ENCODE data around the gene RAB11FIP2.

RAB11FIP2 gene

GRCh38 chr10:118042827-118043242, 3.9 kb downstream of the RAB11FIP2 start:
- Histone ChIP-seq H3K4me1 (ENCODE audit: control insufficient read depth, low read depth, low read length) (no peaks in the 10 kb centered on the region), H2AK5ac (ENCODE audit: low read length) (no peak overlapping the region), H3K36me3 (ENCODE audit: control insufficient read depth, insufficient read depth, low read length) (no peaks in the 10 kb centered on the region), H3K4me2 (ENCODE audit: low read length) (no peak overlapping the region), H4K8ac (ENCODE audit: low read depth, low read length) (no peak overlapping the region), H3K18ac (ENCODE audit: low read length) (no peak overlapping the region), H2BK15ac (replicated peaks; ENCODE audit: low read depth) (no peak overlapping the region), H3K27me3 (ENCODE audit: insufficient read depth, low read length, poor library complexity) (no peaks in the 10 kb centered on the region), H3K27ac (ENCODE audit: low read depth, low read length) (no peak overlapping the region), H2BK120ac (ENCODE audit: low read depth, low read length) (no peak overlapping the region), H3K79me2 (ENCODE audit: control insufficient read depth, insufficient read depth, low read length) (peaks cover 2% of the 10 kb centered on the region), H3K4me3 (ENCODE audit: low read length) (no peak overlapping the region), H3K4ac (ENCODE audit: low read depth, low read length) (no peak overlapping the region), H3K23ac (ENCODE audit: low read length) (no peak overlapping the region), H3K56ac (ENCODE audit: low read length) (no peak overlapping the region), H3K79me1 (ENCODE audit: low read length) (no peaks in the 10 kb centered on the region), H3K9ac (ENCODE audit: low read length) (no peak overlapping the region), H4K5ac (ENCODE audit: low read length) (no peak overlapping the region), H2BK5ac (ENCODE audit: low read length) (no peak overlapping the region)
- no peak for DNase-seq
- no CpG with 5 or more reads among the region's 2 CpGs for WGBS (ENCODE audit: extremely low coverage, insufficient coverage, low lambda C conversion rate)

GRCh38 chr10:118042336-118042735, 4.4 kb downstream of the RAB11FIP2 start:
- Histone ChIP-seq H3K36me3 (ENCODE audit: control insufficient read depth, insufficient read depth, low read length) (no peaks in the 10 kb centered on the region), H3K4ac (ENCODE audit: low read depth, low read length) (no peak overlapping the region), H4K8ac (ENCODE audit: low read depth, low read length) (no peak overlapping the region), H3K9ac (ENCODE audit: low read length) (no peak overlapping the region), H4K5ac (ENCODE audit: low read length) (no peak overlapping the region), H3K23ac (ENCODE audit: low read length) (no peak overlapping the region), H2AK5ac (ENCODE audit: low read length) (no peak overlapping the region), H3K56ac (ENCODE audit: low read length) (no peak overlapping the region), H2BK15ac (replicated peaks; ENCODE audit: low read depth) (no peak overlapping the region), H3K4me3 (ENCODE audit: low read length) (no peak overlapping the region), H2BK120ac (ENCODE audit: low read depth, low read length) (no peak overlapping the region), H3K4me1 (ENCODE audit: control insufficient read depth, low read depth, low read length) (no peaks in the 10 kb centered on the region), H3K27ac (ENCODE audit: low read depth, low read length) (no peak overlapping the region), H2BK5ac (ENCODE audit: low read length) (no peak overlapping the region), H3K18ac (ENCODE audit: low read length) (no peak overlapping the region), H3K79me1 (ENCODE audit: low read length) (no peaks in the 10 kb centered on the region), H3K4me2 (ENCODE audit: low read length) (no peak overlapping the region), H3K79me2 (ENCODE audit: control insufficient read depth, insufficient read depth, low read length) (peaks cover 2% of the 10 kb centered on the region), H3K27me3 (ENCODE audit: insufficient read depth, low read length, poor library complexity) (no peaks in the 10 kb centered on the region)
- no peak for DNase-seq

GRCh38 chr10:118041316-118041715, 5.4 kb downstream of the RAB11FIP2 start:
- no peak overlapping the region for H4K8ac ChIP-seq (ENCODE audit: low read depth, low read length)
- H3K79me1 ChIP-seq (ENCODE audit: low read length) = no peaks in the 10 kb centered on the region
- no peaks in the 10 kb centered on the region for H3K4me1 ChIP-seq (ENCODE audit: control insufficient read depth, low read depth, low read length)
- H3K79me2 ChIP-seq (ENCODE audit: control insufficient read depth, insufficient read depth, low read length) = peaks cover 2% of the 10 kb centered on the region
- no peak overlapping the region for H3K27ac ChIP-seq (ENCODE audit: low read depth, low read length)
- H4K5ac ChIP-seq (ENCODE audit: low read length) = no peak overlapping the region
- H2AK5ac ChIP-seq (ENCODE audit: low read length) = no peak overlapping the region
- no peak overlapping the region for H3K56ac ChIP-seq (ENCODE audit: low read length)
- no peak overlapping the region for H3K18ac ChIP-seq (ENCODE audit: low read length)
- no peak overlapping the region for H3K4me2 ChIP-seq (ENCODE audit: low read length)
- H3K9ac ChIP-seq (ENCODE audit: low read length) = no peak overlapping the region
- DNase-seq = no peak
- no peaks in the 10 kb centered on the region for H3K36me3 ChIP-seq (ENCODE audit: control insufficient read depth, insufficient read depth, low read length)
- no peak overlapping the region for H2BK15ac ChIP-seq (replicated peaks; ENCODE audit: low read depth)
- no peak overlapping the region for H2BK5ac ChIP-seq (ENCODE audit: low read length)
- no peaks in the 10 kb centered on the region for H3K27me3 ChIP-seq (ENCODE audit: insufficient read depth, low read length, poor library complexity)
- H3K4me3 ChIP-seq (ENCODE audit: low read length) = no peak overlapping the region
- WGBS (ENCODE audit: extremely low coverage, insufficient coverage, low lambda C conversion rate) = no CpG with 5 or more reads among the region's 2 CpGs
- H2BK120ac ChIP-seq (ENCODE audit: low read depth, low read length) = no peak overlapping the region
- no peak overlapping the region for H3K23ac ChIP-seq (ENCODE audit: low read length)
- no peak overlapping the region for H3K4ac ChIP-seq (ENCODE audit: low read depth, low read length)

GRCh38 chr10:118036281-118036875, 10.4 kb downstream of the RAB11FIP2 start:
- no peak overlapping the region for H2AK5ac ChIP-seq (ENCODE audit: low read length)
- no peaks in the 10 kb centered on the region for H3K79me2 ChIP-seq (ENCODE audit: control insufficient read depth, insufficient read depth, low read length)
- no peak overlapping the region for H3K4ac ChIP-seq (ENCODE audit: low read depth, low read length)
- H3K27me3 ChIP-seq (ENCODE audit: insufficient read depth, low read length, poor library complexity) = no peaks in the 10 kb centered on the region
- H3K79me1 ChIP-seq (ENCODE audit: low read length) = no peaks in the 10 kb centered on the region
- H2BK5ac ChIP-seq (ENCODE audit: low read length) = no peak overlapping the region
- no peak for DNase-seq
- H3K36me3 ChIP-seq (ENCODE audit: control insufficient read depth, insufficient read depth, low read length) = no peaks in the 10 kb centered on the region
- H3K56ac ChIP-seq (ENCODE audit: low read length) = no peak overlapping the region
- no peak overlapping the region for H3K23ac ChIP-seq (ENCODE audit: low read length)
- H3K4me3 ChIP-seq (ENCODE audit: low read length) = no peak overlapping the region
- H3K27ac ChIP-seq (ENCODE audit: low read depth, low read length) = no peak overlapping the region
- no peak overlapping the region for H2BK15ac ChIP-seq (replicated peaks; ENCODE audit: low read depth)
- no peak overlapping the region for H4K8ac ChIP-seq (ENCODE audit: low read depth, low read length)
- no CpG with 5 or more reads among the region's 4 CpGs for WGBS (ENCODE audit: extremely low coverage, insufficient coverage, low lambda C conversion rate)
- no peak overlapping the region for H3K4me2 ChIP-seq (ENCODE audit: low read length)
- no peak overlapping the region for H4K5ac ChIP-seq (ENCODE audit: low read length)
- no peak overlapping the region for H3K18ac ChIP-seq (ENCODE audit: low read length)
- H2BK120ac ChIP-seq (ENCODE audit: low read depth, low read length) = no peak overlapping the region
- H3K4me1 ChIP-seq (ENCODE audit: control insufficient read depth, low read depth, low read length) = no peaks in the 10 kb centered on the region
- no peak overlapping the region for H3K9ac ChIP-seq (ENCODE audit: low read length)

GRCh38 chr10:118035354-118036005, 11.3 kb downstream of the RAB11FIP2 start:
- H3K23ac ChIP-seq (ENCODE audit: low read length) = no peak overlapping the region
- H3K4me1 ChIP-seq (ENCODE audit: control insufficient read depth, low read depth, low read length) = no peaks in the 10 kb centered on the region
- no peak overlapping the region for H3K9ac ChIP-seq (ENCODE audit: low read length)
- no peak overlapping the region for H3K4me3 ChIP-seq (ENCODE audit: low read length)
- H3K36me3 ChIP-seq (ENCODE audit: control insufficient read depth, insufficient read depth, low read length) = no peaks in the 10 kb centered on the region
- no peaks in the 10 kb centered on the region for H3K79me1 ChIP-seq (ENCODE audit: low read length)
- no peak overlapping the region for H3K56ac ChIP-seq (ENCODE audit: low read length)
- H3K79me2 ChIP-seq (ENCODE audit: control insufficient read depth, insufficient read depth, low read length) = no peaks in the 10 kb centered on the region
- H3K27me3 ChIP-seq (ENCODE audit: insufficient read depth, low read length, poor library complexity) = no peaks in the 10 kb centered on the region
- no peak overlapping the region for H3K27ac ChIP-seq (ENCODE audit: low read depth, low read length)
- no peak for DNase-seq
- H2BK5ac ChIP-seq (ENCODE audit: low read length) = no peak overlapping the region
- no peak overlapping the region for H3K4me2 ChIP-seq (ENCODE audit: low read length)
- H4K8ac ChIP-seq (ENCODE audit: low read depth, low read length) = no peak overlapping the region
- H3K18ac ChIP-seq (ENCODE audit: low read length) = no peak overlapping the region
- H3K4ac ChIP-seq (ENCODE audit: low read depth, low read length) = no peak overlapping the region
- no CpG with 5 or more reads among the region's 7 CpGs for WGBS (ENCODE audit: extremely low coverage, insufficient coverage, low lambda C conversion rate)
- no peak overlapping the region for H2AK5ac ChIP-seq (ENCODE audit: low read length)
- H2BK15ac ChIP-seq (replicated peaks; ENCODE audit: low read depth) = no peak overlapping the region
- H4K5ac ChIP-seq (ENCODE audit: low read length) = no peak overlapping the region
- no peak overlapping the region for H2BK120ac ChIP-seq (ENCODE audit: low read depth, low read length)

GRCh38 chr10:118034791-118035261, 11.9 kb downstream of the RAB11FIP2 start:
- no peak overlapping the region for H4K5ac ChIP-seq (ENCODE audit: low read length)
- H3K23ac ChIP-seq (ENCODE audit: low read length) = no peak overlapping the region
- no peak overlapping the region for H3K56ac ChIP-seq (ENCODE audit: low read length)
- H4K8ac ChIP-seq (ENCODE audit: low read depth, low read length) = no peak overlapping the region
- H3K4me1 ChIP-seq (ENCODE audit: control insufficient read depth, low read depth, low read length) = no peaks in the 10 kb centered on the region
- no peak overlapping the region for H3K4ac ChIP-seq (ENCODE audit: low read depth, low read length)
- no peaks in the 10 kb centered on the region for H3K79me2 ChIP-seq (ENCODE audit: control insufficient read depth, insufficient read depth, low read length)
- no peak overlapping the region for H2BK5ac ChIP-seq (ENCODE audit: low read length)
- no peak for DNase-seq
- no peaks in the 10 kb centered on the region for H3K79me1 ChIP-seq (ENCODE audit: low read length)
- no peak overlapping the region for H3K27ac ChIP-seq (ENCODE audit: low read depth, low read length)
- no peaks in the 10 kb centered on the region for H3K27me3 ChIP-seq (ENCODE audit: insufficient read depth, low read length, poor library complexity)
- no peak overlapping the region for H2AK5ac ChIP-seq (ENCODE audit: low read length)
- H3K4me2 ChIP-seq (ENCODE audit: low read length) = no peak overlapping the region
- H3K4me3 ChIP-seq (ENCODE audit: low read length) = no peak overlapping the region
- no peak overlapping the region for H3K18ac ChIP-seq (ENCODE audit: low read length)
- H2BK120ac ChIP-seq (ENCODE audit: low read depth, low read length) = no peak overlapping the region
- H3K36me3 ChIP-seq (ENCODE audit: control insufficient read depth, insufficient read depth, low read length) = no peaks in the 10 kb centered on the region
- WGBS (ENCODE audit: extremely low coverage, insufficient coverage, low lambda C conversion rate) = no CpG with 5 or more reads among the region's 4 CpGs
- no peak overlapping the region for H3K9ac ChIP-seq (ENCODE audit: low read length)
- no peak overlapping the region for H2BK15ac ChIP-seq (replicated peaks; ENCODE audit: low read depth)

Measured in mesendoderm (in vitro differentiated cells).